SU-DHL-6 (cell line): Measurements from ENCODE around the gene CD160.

ENCODE experiments used
- EZH2phosphoT487 ChIP-seq: fragments of 200-600 bp; sonication (generic), shearing (Covaris generic); conservative IDR thresholded peaks from 2 replicates; pipeline ENCODE4 v1.6.1; 2018; ENCODE audit warnings: mild to moderate bottlenecking, antibody characterized with exemption, low read length, moderate library complexity, mixed read lengths
- TF ChIP-seq, protein P1 (sequence below): fragments of 200-600 bp; sonication (generic); IDR thresholded peaks from one replicate; pipeline ENCODE4 v1.5.1; 2017; ENCODE audit warnings: antibody characterized with exemption, mild to moderate bottlenecking, low read length, moderate library complexity; ENCODE audit not compliant: insufficient read depth, poor library complexity, severe bottlenecking

GRCh38 chr1:145786271-145786670 lies 67.0 kb downstream of the CD160 start:
- no peak for TF ChIP-seq EZH2phosphoT487
- TF ChIP-seq, protein P1, sequence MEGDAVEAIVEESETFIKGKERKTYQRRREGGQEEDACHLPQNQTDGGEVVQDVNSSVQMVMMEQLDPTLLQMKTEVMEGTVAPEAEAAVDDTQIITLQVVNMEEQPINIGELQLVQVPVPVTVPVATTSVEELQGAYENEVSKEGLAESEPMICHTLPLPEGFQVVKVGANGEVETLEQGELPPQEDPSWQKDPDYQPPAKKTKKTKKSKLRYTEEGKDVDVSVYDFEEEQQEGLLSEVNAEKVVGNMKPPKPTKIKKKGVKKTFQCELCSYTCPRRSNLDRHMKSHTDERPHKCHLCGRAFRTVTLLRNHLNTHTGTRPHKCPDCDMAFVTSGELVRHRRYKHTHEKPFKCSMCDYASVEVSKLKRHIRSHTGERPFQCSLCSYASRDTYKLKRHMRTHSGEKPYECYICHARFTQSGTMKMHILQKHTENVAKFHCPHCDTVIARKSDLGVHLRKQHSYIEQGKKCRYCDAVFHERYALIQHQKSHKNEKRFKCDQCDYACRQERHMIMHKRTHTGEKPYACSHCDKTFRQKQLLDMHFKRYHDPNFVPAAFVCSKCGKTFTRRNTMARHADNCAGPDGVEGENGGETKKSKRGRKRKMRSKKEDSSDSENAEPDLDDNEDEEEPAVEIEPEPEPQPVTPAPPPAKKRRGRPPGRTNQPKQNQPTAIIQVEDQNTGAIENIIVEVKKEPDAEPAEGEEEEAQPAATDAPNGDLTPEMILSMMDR, result no peak
